B cell (primary cell): ENCODE measurements around the gene MAP3K4. TPM values are rescaled to one million over a fixed set of nuclear protein-coding genes. Genes with fewer than 3 reads are reported as not detected.

Source experiments
- ATAC-seq: fragments of 200-7000 bp; cut with Tn5 transposase; one replicate; pipeline ENCODE4 v1.10.0; 2021; ENCODE audit warnings: low read depth, mild to moderate bottlenecking, moderate number of reproducible peaks, moderate library complexity
- CTCF ChIA-PET: fragments of 350-600 bp; sonication (Branson Sonifier 250); formaldehyde crosslinking; loops from one replicate; lab custom pipeline; 2021; ENCODE audit warnings: antibody characterized with exemption, inconsistent platforms; lab: Charles Lee
- POLR2A ChIA-PET: fragments of 350-600 bp; sonication (Branson Sonifier 250); formaldehyde crosslinking; loops from one replicate; lab custom pipeline; 2021; ENCODE audit warnings: antibody characterized with exemption; lab: Charles Lee
- DNase-seq: peaks from one replicate; pipeline ENCODE4 v3.0.0; 2013
- H2AFZ ChIP-seq: 2 replicates; pipeline ENCODE4 v1.6.1; 2012; ENCODE audit warnings: mild to moderate bottlenecking, low read depth, low read length; ENCODE audit not compliant: insufficient read depth, poor library complexity, severe bottlenecking
- H3K27ac ChIP-seq, 2 donors: 1 replicate in 1 of 2; 2 replicates in 1 of 2; pipeline ENCODE4 v1.5.1; 2012 to 2013; ENCODE audit warnings: low read length in 2 of 2, mild to moderate bottlenecking in 2 of 2, moderate library complexity in 1 of 2
- H3K27me3 ChIP-seq, 4 experiments: fragments of 200-600 bp in 1 of 4; sonication (generic) in 1 of 4; replicated peaks in 1 of 4; 1 replicate in 2 of 4; 2 replicates in 2 of 4; pipeline versions ENCODE4 v1.6.1 to v1.7.0; 2013 to 2016; ENCODE audit warnings: low read length in 3 of 4, mild to moderate bottlenecking in 2 of 4, mixed read lengths in 1 of 4, moderate library complexity in 1 of 4; ENCODE audit not compliant: insufficient read depth in 4 of 4, control insufficient read depth in 3 of 4; ENCODE audit errors: control extremely low read depth in 1 of 4
- H3K36me3 ChIP-seq, 2 experiments: replicated peaks in 1 of 2; 1 replicate in 1 of 2; 2 replicates in 1 of 2; pipeline versions ENCODE4 v1.6.1 to v1.7.1; 2013; ENCODE audit warnings: low read length in 1 of 2; ENCODE audit not compliant: insufficient read depth in 2 of 2, control insufficient read depth in 1 of 2; ENCODE audit errors: control extremely low read depth in 1 of 2, extremely low read depth in 1 of 2
- H3K4me1 ChIP-seq, 2 donors: fragments of 200-600 bp in 1 of 2; sonication (generic) in 1 of 2; 1 replicate in 1 of 2; 2 replicates in 1 of 2; pipeline versions ENCODE4 v1.5.1 to v1.6.1; 2013 to 2017; ENCODE audit warnings: low read length in 2 of 2; ENCODE audit not compliant: control insufficient read depth in 2 of 2, insufficient read depth in 2 of 2
- H3K4me2 ChIP-seq: replicated peaks from 2 replicates; pipeline ENCODE3; 2012; ENCODE audit warnings: mild to moderate bottlenecking, low read depth, low read length; ENCODE audit not compliant: poor library complexity, severe bottlenecking
- H3K4me3 ChIP-seq, 5 experiments: fragments of 200-600 bp in 1 of 5; sonication (generic) in 1 of 5; 1 replicate in 3 of 5; 2 replicates in 2 of 5; pipeline versions ENCODE4 v1.5.1 to v1.7.0; 2011 to 2016; ENCODE audit warnings: low read length in 4 of 5, mild to moderate bottlenecking in 4 of 5, low read depth in 2 of 5, control low read depth in 1 of 5, moderate library complexity in 1 of 5; ENCODE audit not compliant: insufficient read depth in 1 of 5; ENCODE audit errors: control extremely low read depth in 1 of 5, extremely low read depth in 1 of 5
- H3K79me2 ChIP-seq: fragments of 200-600 bp; sonication (generic); one replicate; pipeline ENCODE4 v1.6.0; 2016; ENCODE audit warnings: low read length; ENCODE audit not compliant: control insufficient read depth, insufficient read depth
- H3K9ac ChIP-seq: fragments of 200-600 bp; sonication (generic); 2 replicates; pipeline ENCODE4 v1.6.1; 2017; ENCODE audit warnings: mild to moderate bottlenecking, low read length, moderate library complexity
- H3K9me3 ChIP-seq, 3 donors: one replicate each; pipeline versions ENCODE4 v1.6.1 to v1.7.1; 2013; ENCODE audit warnings: low read length in 2 of 3; ENCODE audit not compliant: control insufficient read depth in 2 of 3, insufficient read depth in 1 of 3; ENCODE audit errors: control extremely low read depth in 1 of 3
- H4K20me1 ChIP-seq: 2 replicates; pipeline ENCODE4 v1.6.0; 2012; ENCODE audit warnings: mild to moderate bottlenecking, low read length; ENCODE audit not compliant: insufficient read depth, control insufficient read depth, poor library complexity, severe bottlenecking
- H3K27ac Mint-ChIP-seq: one replicate; pipeline ENCODE4 v1.8.0; 2021; ENCODE audit warnings: mixed read lengths
- H3K27me3 Mint-ChIP-seq: one replicate; pipeline ENCODE4 v1.8.0; 2021; ENCODE audit warnings: mixed read lengths
- H3K4me1 Mint-ChIP-seq: one replicate; pipeline ENCODE4 v1.8.0; 2021; ENCODE audit warnings: mixed read lengths
- H3K4me3 Mint-ChIP-seq: one replicate; pipeline ENCODE4 v1.8.0; 2021; ENCODE audit warnings: mixed read lengths
- H3K9me3 Mint-ChIP-seq: one replicate; pipeline ENCODE4 v1.8.0; 2022; ENCODE audit warnings: mixed read lengths; ENCODE audit not compliant: insufficient read depth
- EZH2 ChIP-seq: IDR thresholded peaks from 2 replicates; pipeline ENCODE4 v1.6.1; 2012; ENCODE audit warnings: borderline replicate concordance, low read depth, mild to moderate bottlenecking, moderate library complexity, low read length; ENCODE audit not compliant: insufficient read depth, poor library complexity, severe bottlenecking
- WGBS: methylation state at CpG from one replicate; pipeline ENCODE4 v1.1.5; 2013; ENCODE audit warnings: missing lambda C conversion rate; ENCODE audit not compliant: insufficient coverage; 5-methylcytosine and 5-hydroxymethylcytosine counted together
- intact Hi-C: fragments of 100-400 bp; cut with micrococcal nuclease; formaldehyde crosslinking; loops from one replicate; pipeline ENCODE4 v1.10.0; 2022
- polyA plus RNA-seq: library from polyadenylated mRNA; depleted of rRNA; stranded (reverse); fragments of >200 nt; gene quantifications from 2 replicates; pipeline ENCODE4 v1.2.3, GENCODE V29; 2012
- total RNA-seq, 2 donors: library from RNA; stranded (reverse); fragments of 120-200 nt in 1 of 2; gene quantifications; 1 replicate in 1 of 2; 2 replicates in 1 of 2; pipeline versions ENCODE4 v1.2.3 to v1.2.4, GENCODE V29; 2013 to 2022
- TF ChIP-seq, protein P1 (sequence below): fragments of 200-600 bp; IDR thresholded peaks from one replicate; pipeline ENCODE4 v1.8.0; 2022; ENCODE audit warnings: antibody characterized with exemption, mild to moderate bottlenecking

The MAP3K4 gene
- total and polyA plus RNA-seq, 2 donors (not counting 1 experiment from before 2014, with no cell fraction given): 24.4 to 105 TPM

DNA sequence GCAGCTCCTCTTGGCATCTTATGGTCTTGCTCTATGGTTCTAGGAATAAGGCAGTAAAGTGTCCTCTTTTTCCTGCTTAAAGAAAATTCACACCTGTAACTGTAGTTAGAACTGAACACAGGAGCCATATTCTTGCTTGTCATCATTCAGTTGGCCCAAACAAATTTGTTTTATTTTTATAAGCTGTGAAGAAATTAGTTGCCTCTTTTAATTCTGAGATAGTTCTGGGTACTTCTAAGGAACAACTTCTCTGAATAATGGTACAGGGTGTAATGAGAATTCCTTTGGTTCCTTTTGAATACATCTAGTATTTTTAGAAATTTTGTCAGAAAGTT lies 1.4 kb downstream of the MAP3K4 start:
- POLR2A ChIA-PET: interaction anchor here (0.7 kb wide), 1 partner anchor 58 kb away, joined by 6 read pairs; no protein-coding TSS in a partner anchor
- DNase-seq: no peak
- no peak for ATAC-seq
- intact Hi-C loops: loop anchor here (5.0 to 10.0 kb wide), 4 partner anchors 179 to 1734 kb away; partner anchors contain the start of genes PACRG, PRKN and SOD2
- Histone ChIP-seq H2AFZ (peak overlapping the region; percentile 99), H3K4me2 (peak overlapping the region; percentile 89), H3K9me3 (no peaks in the 10 kb centered on the region), H3K79me2 (peaks cover 59% of the 10 kb centered on the region), H3K27me3 (no peaks in the 10 kb centered on the region), H3K36me3 (no peaks in the 10 kb centered on the region), H3K4me3 (peak overlapping the region; percentile 75 to 92 (median 82)), H3K27ac (no peak overlapping the region), H4K20me1 (peaks cover 21% of the 10 kb centered on the region), H3K9ac (peak overlapping the region; percentile 87), H3K4me1 (peaks cover 6 to 14% of the 10 kb centered on the region in 2 donors)
- TF ChIP-seq, protein P1, sequence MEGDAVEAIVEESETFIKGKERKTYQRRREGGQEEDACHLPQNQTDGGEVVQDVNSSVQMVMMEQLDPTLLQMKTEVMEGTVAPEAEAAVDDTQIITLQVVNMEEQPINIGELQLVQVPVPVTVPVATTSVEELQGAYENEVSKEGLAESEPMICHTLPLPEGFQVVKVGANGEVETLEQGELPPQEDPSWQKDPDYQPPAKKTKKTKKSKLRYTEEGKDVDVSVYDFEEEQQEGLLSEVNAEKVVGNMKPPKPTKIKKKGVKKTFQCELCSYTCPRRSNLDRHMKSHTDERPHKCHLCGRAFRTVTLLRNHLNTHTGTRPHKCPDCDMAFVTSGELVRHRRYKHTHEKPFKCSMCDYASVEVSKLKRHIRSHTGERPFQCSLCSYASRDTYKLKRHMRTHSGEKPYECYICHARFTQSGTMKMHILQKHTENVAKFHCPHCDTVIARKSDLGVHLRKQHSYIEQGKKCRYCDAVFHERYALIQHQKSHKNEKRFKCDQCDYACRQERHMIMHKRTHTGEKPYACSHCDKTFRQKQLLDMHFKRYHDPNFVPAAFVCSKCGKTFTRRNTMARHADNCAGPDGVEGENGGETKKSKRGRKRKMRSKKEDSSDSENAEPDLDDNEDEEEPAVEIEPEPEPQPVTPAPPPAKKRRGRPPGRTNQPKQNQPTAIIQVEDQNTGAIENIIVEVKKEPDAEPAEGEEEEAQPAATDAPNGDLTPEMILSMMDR: no peak
- no peak for TF ChIP-seq EZH2
- H3K4me1 Mint-ChIP-seq: peaks cover 48% of the 10 kb centered on the region
- peak overlapping the region; percentile 95 for H3K27ac Mint-ChIP-seq
- CTCF ChIA-PET: interaction anchor here (0.7 to 2.2 kb wide), 3 partner anchors 20 to 62 kb away, joined by 3 to 6 read pairs (median 3); no protein-coding TSS in a partner anchor
- H3K4me3 Mint-ChIP-seq: peak overlapping the region; percentile 99
- no peaks in the 10 kb centered on the region for H3K9me3 Mint-ChIP-seq
- peaks cover 3% of the 10 kb centered on the region for H3K27me3 Mint-ChIP-seq

DNA sequence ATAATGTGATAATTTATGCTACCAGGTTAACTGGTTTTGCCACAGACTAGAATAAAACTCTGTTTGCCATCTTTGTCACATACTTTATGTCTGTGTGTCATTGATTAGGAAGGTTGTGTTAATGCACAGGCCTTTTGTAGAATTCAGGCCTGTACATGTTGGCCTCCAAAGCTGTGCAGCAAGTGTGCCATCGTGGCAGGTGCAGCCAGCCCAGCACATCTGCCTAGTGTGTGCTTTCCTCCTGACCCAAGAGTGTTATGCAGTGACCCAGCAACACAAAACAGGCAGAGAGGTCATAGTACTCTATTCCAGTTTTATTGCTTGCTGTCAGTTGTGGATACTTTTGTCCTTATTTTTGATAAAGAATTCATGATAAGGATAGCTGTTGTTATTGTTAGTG lies 3.7 kb downstream of the MAP3K4 start:
- Histone ChIP-seq H3K9me3 (no peaks in the 10 kb centered on the region), H3K9ac (no peak overlapping the region), H3K79me2 (peaks cover 79% of the 10 kb centered on the region), H3K4me2 (no peak overlapping the region), H3K4me1 (peaks cover 6 to 14% of the 10 kb centered on the region in 2 donors), H3K27me3 (no peaks in the 10 kb centered on the region), H3K36me3 (no peaks in the 10 kb centered on the region), H3K4me3 (no peak overlapping the region), H3K27ac (no peak overlapping the region), H4K20me1 (peaks cover 43% of the 10 kb centered on the region), H2AFZ (no peak overlapping the region)
- peaks cover 48% of the 10 kb centered on the region for H3K4me1 Mint-ChIP-seq
- intact Hi-C loops: loop anchor here (10.0 kb wide), 1 partner anchor 1300 kb away; the partner anchor contains the start of gene SOD2
- H3K27ac Mint-ChIP-seq: no peak overlapping the region
- ATAC-seq (no peak), DNase-seq (no peak)
- ChIA-PET POLR2A (no interaction called here), CTCF (no interaction called here)
- H3K4me3 Mint-ChIP-seq: no peak overlapping the region
- WGBS: 100% methylated on average over 1 of the region's 1 CpG
- no peak for TF ChIP-seq EZH2
- TF ChIP-seq, protein P1: no peak
- no peaks in the 10 kb centered on the region for H3K9me3 Mint-ChIP-seq
- no peaks in the 10 kb centered on the region for H3K27me3 Mint-ChIP-seq
